WERI-Rb-1 (cell line): Measurements from ENCODE around the gene OPN1SW.

ENCODE experiments used
- DNase-seq: peaks from one replicate; pipeline ENCODE4 v3.0.0-alpha.2; 2020
- H3K27ac ChIP-seq: fragments of 250-450 bp; sonication (Bioruptor Pico); 2 replicates; pipeline ENCODE4 v1.5.1; 2020; ENCODE audit warnings: mild to moderate bottlenecking, moderate library complexity
- H3K27me3 ChIP-seq: fragments of 250-450 bp; sonication (Bioruptor Pico); 2 replicates; pipeline ENCODE4 v1.5.1; 2021; ENCODE audit warnings: mild to moderate bottlenecking, low read depth, moderate library complexity; ENCODE audit not compliant: insufficient read depth, severe bottlenecking
- H3K36me3 ChIP-seq: fragments of 250-450 bp; sonication (Bioruptor Pico); 2 replicates; pipeline ENCODE4 v1.5.1; 2020; ENCODE audit warnings: mild to moderate bottlenecking, moderate library complexity
- H3K4me3 ChIP-seq: 2 replicates; pipeline ENCODE4 v1.5.1; 2011; ENCODE audit warnings: low read depth, mild to moderate bottlenecking, control low read depth, low read length
- H3K9me3 ChIP-seq: fragments of 250-450 bp; sonication (Bioruptor Pico); 2 replicates; pipeline ENCODE4 v1.5.1; 2021; ENCODE audit warnings: mild to moderate bottlenecking, moderate library complexity; ENCODE audit not compliant: severe bottlenecking
- TF ChIP-seq, protein P1 (sequence below): IDR thresholded peaks from 2 replicates; pipeline ENCODE4 v1.5.1; 2011; ENCODE audit warnings: low read depth, mild to moderate bottlenecking, control low read depth, inconsistent platforms, low read length

The OPN1SW gene

GRCh38 chr7:128807191-128807590 is 31.6 kb upstream of the OPN1SW start:
- H3K36me3 ChIP-seq, result no peaks in the 10 kb centered on the region; the same call in 1 of the 2 replicates
- no peak overlapping the region for H3K4me3 ChIP-seq
- H3K27ac ChIP-seq, result no peak overlapping the region
- no peaks in the 10 kb centered on the region for H3K27me3 ChIP-seq
- TF ChIP-seq, protein P1, sequence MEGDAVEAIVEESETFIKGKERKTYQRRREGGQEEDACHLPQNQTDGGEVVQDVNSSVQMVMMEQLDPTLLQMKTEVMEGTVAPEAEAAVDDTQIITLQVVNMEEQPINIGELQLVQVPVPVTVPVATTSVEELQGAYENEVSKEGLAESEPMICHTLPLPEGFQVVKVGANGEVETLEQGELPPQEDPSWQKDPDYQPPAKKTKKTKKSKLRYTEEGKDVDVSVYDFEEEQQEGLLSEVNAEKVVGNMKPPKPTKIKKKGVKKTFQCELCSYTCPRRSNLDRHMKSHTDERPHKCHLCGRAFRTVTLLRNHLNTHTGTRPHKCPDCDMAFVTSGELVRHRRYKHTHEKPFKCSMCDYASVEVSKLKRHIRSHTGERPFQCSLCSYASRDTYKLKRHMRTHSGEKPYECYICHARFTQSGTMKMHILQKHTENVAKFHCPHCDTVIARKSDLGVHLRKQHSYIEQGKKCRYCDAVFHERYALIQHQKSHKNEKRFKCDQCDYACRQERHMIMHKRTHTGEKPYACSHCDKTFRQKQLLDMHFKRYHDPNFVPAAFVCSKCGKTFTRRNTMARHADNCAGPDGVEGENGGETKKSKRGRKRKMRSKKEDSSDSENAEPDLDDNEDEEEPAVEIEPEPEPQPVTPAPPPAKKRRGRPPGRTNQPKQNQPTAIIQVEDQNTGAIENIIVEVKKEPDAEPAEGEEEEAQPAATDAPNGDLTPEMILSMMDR, result no peak
- DNase-seq, result no peak
- no peaks in the 10 kb centered on the region for H3K9me3 ChIP-seq

GRCh38 chr7:128805225-128805624 is 29.6 kb upstream of the OPN1SW start:
- Histone ChIP-seq H3K4me3 (no peak overlapping the region), H3K27ac (no peak overlapping the region), H3K9me3 (no peaks in the 10 kb centered on the region), H3K27me3 (no peaks in the 10 kb centered on the region), H3K36me3 (no peaks in the 10 kb centered on the region; the same call in 1 of the 2 replicates)
- no peak for DNase-seq
- TF ChIP-seq, protein P1, result no peak

DNA sequence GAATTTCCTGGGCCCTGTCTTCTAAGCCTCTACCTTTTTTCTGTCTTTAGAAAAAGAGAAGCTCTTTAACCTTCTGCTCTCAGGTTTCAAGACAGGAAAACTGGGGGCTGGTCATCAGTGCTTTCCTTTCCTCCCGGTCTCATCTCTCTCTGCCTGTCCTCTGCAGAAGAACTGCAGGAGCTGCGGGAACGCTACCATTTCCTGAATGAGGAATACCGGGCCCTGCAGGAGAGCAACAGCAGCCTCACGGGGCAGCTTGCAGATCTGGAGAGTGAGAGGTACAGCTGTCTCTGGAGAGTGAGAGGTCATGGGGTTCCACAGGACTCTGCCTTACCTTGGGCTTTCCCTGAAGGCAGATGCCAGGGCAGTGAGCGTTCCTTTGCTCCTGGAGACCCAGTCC is 28.9 kb upstream of the OPN1SW start:
- Histone ChIP-seq H3K36me3 (no peaks in the 10 kb centered on the region; the same call in 1 of the 2 replicates), H3K9me3 (no peaks in the 10 kb centered on the region), H3K4me3 (no peak overlapping the region), H3K27me3 (no peaks in the 10 kb centered on the region), H3K27ac (no peak overlapping the region)
- TF ChIP-seq, protein P1, result no peak
- DNase-seq, result no peak

GRCh38 chr7:128801667-128802418 is 26.2 kb upstream of the OPN1SW start:
- Histone ChIP-seq H3K36me3 (no peaks in the 10 kb centered on the region; the same call in 1 of the 2 replicates), H3K27ac (no peak overlapping the region), H3K27me3 (no peaks in the 10 kb centered on the region), H3K4me3 (no peak overlapping the region), H3K9me3 (no peaks in the 10 kb centered on the region)
- DNase-seq, result no peak
- TF ChIP-seq, protein P1, result no peak

- TF ChIP-seq, protein P1, result no peak
- no peaks in the 10 kb centered on the region for H3K9me3 ChIP-seq
- no peak for DNase-seq
- no peak overlapping the region for H3K4me3 ChIP-seq
- no peaks in the 10 kb centered on the region for H3K27me3 ChIP-seq
- no peak overlapping the region for H3K27ac ChIP-seq
- H3K36me3 ChIP-seq, result no peaks in the 10 kb centered on the region; the same call in 1 of the 2 replicates
These were observed 25.4 kb upstream of the OPN1SW start for GRCh38 chr7:128801003-128801402.
